ENCODE results near the gene PSAP.

Gene PSAP

DNA sequence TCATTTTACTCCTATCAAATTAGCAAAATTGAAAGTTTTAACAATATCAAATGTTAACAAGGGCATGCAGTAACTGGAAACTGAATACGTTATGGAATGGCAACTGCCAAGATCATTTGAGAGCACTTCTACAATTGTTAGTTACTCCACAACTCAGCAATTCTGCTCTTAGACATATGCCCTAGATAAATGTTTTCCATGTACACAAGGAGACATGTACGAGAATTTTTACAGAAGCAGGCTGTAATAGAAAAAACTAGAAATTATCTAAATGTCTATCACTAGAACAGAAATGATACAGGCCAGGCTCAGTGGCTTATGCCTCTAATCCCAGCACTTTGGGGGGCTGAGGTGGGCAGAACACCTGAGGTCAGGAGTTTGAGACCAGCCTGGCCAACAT is 7.0 kb downstream of the PSAP start:
- no peak for DNase-seq
- peaks cover 54% of the 10 kb centered on the region for H3K4me1 Mint-ChIP-seq

DNA sequence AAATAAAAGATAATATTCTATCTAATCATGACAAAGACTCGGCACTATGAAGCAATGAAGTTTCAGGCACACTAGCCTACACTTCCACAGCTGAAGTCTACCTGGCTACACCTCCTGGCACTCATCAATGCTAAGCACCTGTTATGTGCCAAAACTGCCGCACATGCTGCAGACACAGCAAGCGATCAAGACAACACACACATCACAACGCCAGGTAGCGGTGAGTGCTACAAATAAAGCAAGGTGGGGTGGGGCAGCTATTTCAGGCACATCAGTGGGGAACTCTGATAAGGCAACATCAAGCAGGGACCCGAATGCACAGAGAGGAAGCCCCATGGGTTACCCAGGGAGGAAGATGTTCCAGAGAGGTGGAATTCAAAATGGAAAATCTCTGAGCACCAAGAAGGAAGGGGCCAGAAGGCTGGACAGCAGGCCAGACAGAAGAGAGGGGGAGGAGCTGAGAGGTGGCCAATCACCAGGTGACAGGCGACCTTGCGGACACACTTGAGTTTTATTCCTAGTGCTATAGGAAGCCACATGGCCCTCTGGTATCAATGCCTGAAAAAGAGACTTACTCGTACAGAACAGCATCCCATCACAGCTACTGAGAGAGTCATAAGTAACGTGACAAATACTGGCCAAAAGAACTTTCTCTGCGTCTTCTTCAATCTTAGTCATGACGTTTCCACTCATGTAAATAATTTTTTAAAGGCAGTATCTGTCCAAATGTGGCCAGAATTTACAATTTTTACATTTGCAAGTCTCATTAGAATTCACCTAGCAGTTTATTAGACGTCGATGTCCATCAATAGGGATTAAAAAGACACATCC is 8.0 kb downstream of the PSAP start:
- Mint-ChIP-seq H3K4me3 (no peak overlapping the region), H3K27ac (no peak overlapping the region), H3K36me3 (ENCODE audit: low read depth) (peaks cover 26% of the 10 kb centered on the region), H3K27me3 (ENCODE audit: low read depth, poor library complexity) (no peaks in the 10 kb centered on the region), H3K4me1 (peaks cover 54% of the 10 kb centered on the region), H3K9me3 (no peaks in the 10 kb centered on the region)
- TF ChIP-seq, protein P1, sequence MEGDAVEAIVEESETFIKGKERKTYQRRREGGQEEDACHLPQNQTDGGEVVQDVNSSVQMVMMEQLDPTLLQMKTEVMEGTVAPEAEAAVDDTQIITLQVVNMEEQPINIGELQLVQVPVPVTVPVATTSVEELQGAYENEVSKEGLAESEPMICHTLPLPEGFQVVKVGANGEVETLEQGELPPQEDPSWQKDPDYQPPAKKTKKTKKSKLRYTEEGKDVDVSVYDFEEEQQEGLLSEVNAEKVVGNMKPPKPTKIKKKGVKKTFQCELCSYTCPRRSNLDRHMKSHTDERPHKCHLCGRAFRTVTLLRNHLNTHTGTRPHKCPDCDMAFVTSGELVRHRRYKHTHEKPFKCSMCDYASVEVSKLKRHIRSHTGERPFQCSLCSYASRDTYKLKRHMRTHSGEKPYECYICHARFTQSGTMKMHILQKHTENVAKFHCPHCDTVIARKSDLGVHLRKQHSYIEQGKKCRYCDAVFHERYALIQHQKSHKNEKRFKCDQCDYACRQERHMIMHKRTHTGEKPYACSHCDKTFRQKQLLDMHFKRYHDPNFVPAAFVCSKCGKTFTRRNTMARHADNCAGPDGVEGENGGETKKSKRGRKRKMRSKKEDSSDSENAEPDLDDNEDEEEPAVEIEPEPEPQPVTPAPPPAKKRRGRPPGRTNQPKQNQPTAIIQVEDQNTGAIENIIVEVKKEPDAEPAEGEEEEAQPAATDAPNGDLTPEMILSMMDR (IDR thresholded peaks at IDR 0.05), result no peak
- DNase-seq, result no peak

More for the DNA sequence above, 7.0 kb downstream of the PSAP start:
- no peak overlapping the region for H3K27ac Mint-ChIP-seq
- no peaks in the 10 kb centered on the region for H3K9me3 Mint-ChIP-seq
- TF ChIP-seq, protein P1 (IDR thresholded peaks at IDR 0.05), result no peak
- no peaks in the 10 kb centered on the region for H3K27me3 Mint-ChIP-seq (ENCODE audit: low read depth, poor library complexity)
- H3K4me3 Mint-ChIP-seq, result no peak overlapping the region
- peaks cover 35% of the 10 kb centered on the region for H3K36me3 Mint-ChIP-seq (ENCODE audit: low read depth)

DNA sequence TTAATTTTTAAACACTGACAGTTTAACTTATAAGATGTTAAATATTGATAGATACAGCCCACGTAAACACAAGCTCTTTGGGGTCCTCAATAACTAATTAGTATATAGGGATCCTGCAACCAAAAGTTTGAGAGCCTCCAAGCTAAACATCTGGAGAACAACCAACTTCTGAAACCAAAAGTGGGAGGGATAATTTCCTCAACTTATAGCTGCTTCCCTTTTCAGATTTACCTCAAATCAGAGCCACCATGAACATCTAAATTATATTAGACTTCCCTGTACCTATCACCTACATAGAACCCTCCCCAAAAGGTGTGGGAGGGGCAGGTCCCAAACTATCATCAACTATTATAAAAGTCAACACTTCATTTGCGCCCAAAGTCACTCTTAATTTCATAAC is 8.6 kb downstream of the PSAP start:
- H3K4me1 Mint-ChIP-seq, result peaks cover 54% of the 10 kb centered on the region
- TF ChIP-seq, protein P1 (IDR thresholded peaks at IDR 0.05), result no peak
- no peaks in the 10 kb centered on the region for H3K27me3 Mint-ChIP-seq (ENCODE audit: low read depth, poor library complexity)
- no peak overlapping the region for H3K27ac Mint-ChIP-seq
- no peak for DNase-seq
- no peak overlapping the region for H3K4me3 Mint-ChIP-seq
- peaks cover 19% of the 10 kb centered on the region for H3K36me3 Mint-ChIP-seq (ENCODE audit: low read depth)
- no peaks in the 10 kb centered on the region for H3K9me3 Mint-ChIP-seq

DNA sequence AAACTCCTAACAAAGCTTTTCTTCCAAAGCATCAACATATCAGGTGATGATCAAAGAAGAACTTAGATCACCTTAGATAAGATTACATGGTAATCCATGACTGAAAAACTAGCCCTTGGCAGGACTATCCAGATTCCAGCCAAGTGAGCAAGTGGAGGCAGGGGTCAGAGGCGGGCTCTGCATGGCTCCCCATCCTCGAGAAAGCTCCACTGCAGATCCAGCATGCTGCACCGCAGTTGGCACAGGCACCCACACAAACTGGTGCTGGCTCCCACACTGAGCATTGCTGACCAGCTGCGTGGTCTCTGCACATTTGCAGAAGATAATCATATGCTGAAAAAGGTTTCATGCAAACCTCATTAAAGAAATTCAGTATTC is 10.1 kb downstream of the PSAP start:
- TF ChIP-seq, protein P1 (IDR thresholded peaks at IDR 0.05), result no peak
- DNase-seq, result no peak
- no peaks in the 10 kb centered on the region for H3K9me3 Mint-ChIP-seq
- no peak overlapping the region for H3K4me3 Mint-ChIP-seq
- H3K36me3 Mint-ChIP-seq (ENCODE audit: low read depth), result peaks cover 14% of the 10 kb centered on the region
- H3K27ac Mint-ChIP-seq, result peak overlapping the region; percentile 52
- peaks cover 67% of the 10 kb centered on the region for H3K4me1 Mint-ChIP-seq
- H3K27me3 Mint-ChIP-seq (ENCODE audit: low read depth, poor library complexity), result no peaks in the 10 kb centered on the region

DNA sequence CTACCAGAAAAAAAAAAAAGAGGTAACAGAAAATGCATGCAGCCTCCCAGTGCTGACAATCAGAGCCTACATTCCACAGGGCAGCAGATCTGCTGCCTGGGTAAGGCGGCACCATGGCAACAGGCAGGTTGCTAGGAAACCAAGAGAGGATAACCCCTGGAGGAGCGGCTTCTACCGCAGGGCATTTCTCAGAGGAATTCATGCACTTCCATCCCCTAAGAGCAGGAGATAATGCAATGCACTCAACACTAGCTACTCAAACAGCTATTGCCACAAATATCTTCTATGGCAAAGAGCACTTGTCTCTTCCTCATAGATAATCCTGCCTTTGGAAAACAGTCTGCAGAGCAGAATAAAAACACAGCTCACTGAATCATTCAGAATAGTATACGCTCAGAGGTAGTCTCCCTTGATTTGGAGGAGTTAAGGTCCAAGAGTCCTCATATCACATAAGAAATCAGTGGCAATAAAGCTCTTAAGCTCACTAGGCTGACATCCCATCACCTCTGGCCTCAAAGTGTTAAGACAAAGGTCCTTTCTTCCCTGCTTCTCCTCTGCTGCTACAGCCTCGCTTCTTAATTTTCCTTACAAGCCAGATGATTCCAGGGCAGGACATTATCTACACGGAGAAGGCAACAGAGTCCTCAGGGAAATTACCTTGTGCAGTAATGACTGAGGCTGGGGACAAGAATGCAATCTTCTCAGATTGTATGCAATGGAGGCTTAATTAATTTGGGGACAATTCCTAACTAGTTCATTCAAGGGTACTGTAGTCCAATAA is 10.7 kb downstream of the PSAP start:
- peak overlapping the region; percentile 15 for H3K4me3 Mint-ChIP-seq
- TF ChIP-seq, protein P1 (IDR thresholded peaks at IDR 0.05), result no peak
- H3K27ac Mint-ChIP-seq, result peak overlapping the region; percentile 52
- peaks cover 8% of the 10 kb centered on the region for H3K36me3 Mint-ChIP-seq (ENCODE audit: low read depth)
- DNase-seq, result peak; percentile 95
- no peaks in the 10 kb centered on the region for H3K9me3 Mint-ChIP-seq
- peaks cover 72% of the 10 kb centered on the region for H3K4me1 Mint-ChIP-seq
- no peaks in the 10 kb centered on the region for H3K27me3 Mint-ChIP-seq (ENCODE audit: low read depth, poor library complexity)
